Measurements from ENCODE around the gene DOCK9. TPM values are rescaled to one million over a fixed set of nuclear protein-coding genes. Genes with fewer than 3 reads are reported as not detected.

DOCK9 gene
- total RNA-seq, 1 donor from 2014 or later, result 25.5 TPM

DNA sequence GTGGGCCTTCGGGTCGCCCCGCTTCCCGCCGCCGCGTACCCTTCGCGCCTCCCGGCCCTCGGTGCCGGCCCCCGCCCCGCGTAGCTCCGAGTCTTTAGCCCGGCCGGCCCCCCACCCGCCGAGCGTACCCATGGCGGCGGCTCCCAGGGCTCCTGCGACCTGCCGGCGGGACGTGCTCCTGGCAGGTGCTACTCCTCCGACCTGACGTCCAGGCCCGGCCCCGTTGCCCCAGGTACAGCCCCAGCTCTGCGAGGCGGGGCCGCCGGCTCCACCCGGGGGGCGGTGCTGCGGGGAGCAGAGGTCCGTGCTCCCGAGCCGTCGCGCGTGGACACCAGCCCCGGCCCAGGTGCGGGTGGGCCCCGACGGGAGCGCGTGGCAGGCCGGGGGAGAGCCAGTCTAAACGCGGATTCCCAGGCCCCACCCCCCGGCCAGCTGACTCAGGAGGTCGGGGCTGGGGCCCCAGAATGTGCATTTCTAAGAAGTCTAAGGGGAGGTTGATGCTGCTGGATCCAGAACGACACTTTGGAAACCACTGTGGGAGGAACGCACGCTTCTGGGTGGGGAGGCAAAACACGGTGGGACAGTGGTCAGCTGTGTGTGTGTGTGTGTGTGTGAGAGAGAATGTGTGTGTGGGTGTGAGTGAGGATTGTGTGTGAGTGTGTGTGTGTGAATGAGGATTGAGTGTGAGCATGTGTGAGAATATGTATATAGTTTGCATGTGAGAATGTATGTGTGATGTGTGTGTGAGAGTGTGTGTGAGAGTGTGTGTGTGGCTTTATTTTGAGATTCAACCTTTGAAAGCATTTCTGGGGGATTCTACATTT, 225.2 kb downstream of the DOCK9 start, which contains the start of gene SLC15A1:
SLC15A1 (minus strand) TSS at position 206 of the 824 bp plus-strand sequence; CDS start at position 132, 74 bp downstream.
- no peaks in the 10 kb centered on the region for H3K36me3 Mint-ChIP-seq (ENCODE audit: low read depth)
- H3K27ac Mint-ChIP-seq, result no peak within 1 kb of the TSS
- POLR2A ChIA-PET, result no interaction called here
- H3K4me1 Mint-ChIP-seq, result no peaks in the 10 kb centered on the region
- intact Hi-C loops (cut with micrococcal nuclease), result no loop called here
- H3K9me3 Mint-ChIP-seq, result peaks cover 6% of the 10 kb centered on the region
- peaks cover 45% of the 10 kb centered on the region for H3K27me3 Mint-ChIP-seq
- no peak for DNase-seq
- CTCF ChIA-PET, result no interaction called here
- no peak within 1 kb of the TSS for H3K4me3 Mint-ChIP-seq
- no peak for ATAC-seq (ENCODE audit: low read depth)
- TF ChIP-seq, protein P1, sequence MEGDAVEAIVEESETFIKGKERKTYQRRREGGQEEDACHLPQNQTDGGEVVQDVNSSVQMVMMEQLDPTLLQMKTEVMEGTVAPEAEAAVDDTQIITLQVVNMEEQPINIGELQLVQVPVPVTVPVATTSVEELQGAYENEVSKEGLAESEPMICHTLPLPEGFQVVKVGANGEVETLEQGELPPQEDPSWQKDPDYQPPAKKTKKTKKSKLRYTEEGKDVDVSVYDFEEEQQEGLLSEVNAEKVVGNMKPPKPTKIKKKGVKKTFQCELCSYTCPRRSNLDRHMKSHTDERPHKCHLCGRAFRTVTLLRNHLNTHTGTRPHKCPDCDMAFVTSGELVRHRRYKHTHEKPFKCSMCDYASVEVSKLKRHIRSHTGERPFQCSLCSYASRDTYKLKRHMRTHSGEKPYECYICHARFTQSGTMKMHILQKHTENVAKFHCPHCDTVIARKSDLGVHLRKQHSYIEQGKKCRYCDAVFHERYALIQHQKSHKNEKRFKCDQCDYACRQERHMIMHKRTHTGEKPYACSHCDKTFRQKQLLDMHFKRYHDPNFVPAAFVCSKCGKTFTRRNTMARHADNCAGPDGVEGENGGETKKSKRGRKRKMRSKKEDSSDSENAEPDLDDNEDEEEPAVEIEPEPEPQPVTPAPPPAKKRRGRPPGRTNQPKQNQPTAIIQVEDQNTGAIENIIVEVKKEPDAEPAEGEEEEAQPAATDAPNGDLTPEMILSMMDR (IDR thresholded peaks at IDR 0.05), result no peak

DNA sequence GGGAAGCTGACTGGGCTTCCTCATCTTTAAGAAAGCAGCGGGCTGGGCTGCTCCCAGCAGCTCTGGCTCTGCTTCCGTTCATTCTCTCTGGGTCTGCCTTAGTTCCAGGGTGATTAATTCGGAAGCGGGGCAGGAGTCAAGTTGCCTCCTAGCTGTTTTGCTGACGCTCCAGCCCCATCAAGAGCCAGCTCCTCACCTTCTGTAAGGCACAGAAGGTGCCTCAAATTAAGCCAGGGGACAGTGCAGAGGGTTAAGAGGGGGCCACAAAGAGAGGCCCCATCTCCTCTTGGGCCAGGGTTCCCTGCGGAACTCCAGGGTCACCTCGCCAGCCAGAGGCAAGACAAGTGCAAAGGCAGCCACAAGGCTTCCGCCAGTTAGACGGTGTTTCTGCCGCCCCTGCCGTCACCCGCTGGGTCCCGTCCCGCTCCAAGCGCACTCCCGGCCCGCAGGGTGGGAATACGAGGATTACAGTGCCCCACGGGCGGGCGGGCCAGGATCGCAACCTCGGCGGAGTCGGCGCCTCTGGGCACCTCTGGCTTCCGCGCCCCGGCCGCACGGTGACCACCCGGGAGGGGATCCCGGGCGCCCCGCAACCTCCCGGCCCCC, 225.9 kb downstream of the DOCK9 start:
- H3K36me3 Mint-ChIP-seq (ENCODE audit: low read depth), result no peaks in the 10 kb centered on the region
- ChIA-PET POLR2A (no interaction called here), CTCF (no interaction called here)
- H3K9me3 Mint-ChIP-seq, result peaks cover 6% of the 10 kb centered on the region
- no peak overlapping the region for H3K4me3 Mint-ChIP-seq
- intact Hi-C loops (cut with micrococcal nuclease), result no loop called here
- no peak for ATAC-seq (ENCODE audit: low read depth)
- no peak for DNase-seq
- TF ChIP-seq, protein P1 (IDR thresholded peaks at IDR 0.05), result no peak
- H3K4me1 Mint-ChIP-seq, result no peaks in the 10 kb centered on the region
- H3K27me3 Mint-ChIP-seq, result peaks cover 45% of the 10 kb centered on the region
- no peak overlapping the region for H3K27ac Mint-ChIP-seq

DNA sequence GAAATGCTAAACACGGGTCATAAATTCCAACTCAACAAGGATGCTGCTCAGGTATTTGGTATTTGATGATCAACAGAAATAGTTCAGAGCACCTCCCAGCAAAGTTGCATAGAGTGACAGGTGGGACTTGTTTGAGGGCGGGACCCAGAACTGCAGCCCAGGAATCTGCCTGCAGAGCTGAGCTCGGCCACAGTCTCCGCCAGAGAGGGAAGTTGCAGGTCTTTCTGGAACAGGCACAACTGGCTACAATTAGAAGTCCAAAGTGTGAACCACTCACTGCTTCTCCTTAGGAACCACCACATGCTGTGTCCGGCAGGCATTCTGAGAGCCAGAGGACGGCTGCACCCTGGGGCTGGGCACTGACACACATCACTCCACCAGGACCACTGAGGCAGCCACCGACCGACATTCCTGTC, 226.5 kb downstream of the DOCK9 start:
- DNase-seq (no peak), ATAC-seq (ENCODE audit: low read depth) (no peak)
- H3K36me3 Mint-ChIP-seq (ENCODE audit: low read depth), result no peaks in the 10 kb centered on the region
- no peaks in the 10 kb centered on the region for H3K4me1 Mint-ChIP-seq
- TF ChIP-seq, protein P1 (IDR thresholded peaks at IDR 0.05), result no peak
- H3K27me3 Mint-ChIP-seq, result peaks cover 45% of the 10 kb centered on the region
- H3K27ac Mint-ChIP-seq, result no peak overlapping the region
- ChIA-PET POLR2A (no interaction called here), CTCF (no interaction called here)
- intact Hi-C loops (cut with micrococcal nuclease), result no loop called here
- H3K4me3 Mint-ChIP-seq, result no peak overlapping the region
- peaks cover 6% of the 10 kb centered on the region for H3K9me3 Mint-ChIP-seq

DNA sequence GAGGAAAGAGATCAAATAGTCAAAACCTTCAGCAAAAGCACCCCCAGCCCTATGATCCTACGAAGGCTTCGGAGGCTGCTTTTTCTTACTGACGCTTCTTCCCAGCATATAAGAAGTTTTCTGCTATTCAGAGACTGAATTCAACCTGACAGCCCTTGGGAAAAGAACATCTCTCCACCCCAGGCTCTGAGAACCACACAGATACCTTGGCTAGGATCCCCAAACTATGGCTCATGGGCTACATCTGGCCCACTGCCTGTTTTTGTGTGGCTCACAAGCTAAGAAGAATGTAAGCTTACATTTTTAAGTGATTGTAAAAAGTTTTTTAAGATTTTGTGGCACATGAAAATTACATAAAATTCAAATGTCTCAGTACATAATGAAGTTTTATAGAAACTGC, 228.4 kb downstream of the DOCK9 start:
- Mint-ChIP-seq H3K27ac (no peak overlapping the region), H3K4me3 (no peak overlapping the region), H3K27me3 (peaks cover 34% of the 10 kb centered on the region), H3K36me3 (ENCODE audit: low read depth) (no peaks in the 10 kb centered on the region), H3K4me1 (no peaks in the 10 kb centered on the region), H3K9me3 (peaks cover 9% of the 10 kb centered on the region)
- TF ChIP-seq, protein P1 (IDR thresholded peaks at IDR 0.05), result no peak
- ATAC-seq (ENCODE audit: low read depth) (no peak), DNase-seq (no peak)
- intact Hi-C loops (cut with micrococcal nuclease), result no loop called here
- ChIA-PET POLR2A (no interaction called here), CTCF (no interaction called here)

DNA sequence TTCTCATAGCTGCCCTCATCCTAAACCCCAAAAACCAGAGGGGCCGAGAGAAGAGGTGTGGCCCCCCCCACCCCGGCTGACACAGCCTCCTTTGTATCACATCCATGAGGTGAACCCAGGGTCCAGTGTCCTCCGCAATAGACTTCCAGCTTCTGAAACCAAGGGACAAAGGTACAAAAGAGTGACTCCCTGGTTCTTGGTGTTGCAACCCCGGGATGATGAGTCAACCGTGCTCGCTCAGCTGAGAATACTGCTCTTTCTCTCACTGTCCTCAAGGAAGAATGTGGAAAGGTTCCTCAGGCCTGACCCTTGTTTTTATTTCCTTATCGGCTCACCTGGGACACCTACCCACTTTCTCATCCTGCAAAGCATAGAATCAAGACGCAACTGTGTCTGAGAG, 230.9 kb downstream of the DOCK9 start:
- Mint-ChIP-seq H3K4me3 (no peak overlapping the region), H3K9me3 (peaks cover 4% of the 10 kb centered on the region), H3K4me1 (no peaks in the 10 kb centered on the region), H3K36me3 (ENCODE audit: low read depth) (no peaks in the 10 kb centered on the region), H3K27ac (no peak overlapping the region), H3K27me3 (peaks cover 21% of the 10 kb centered on the region)
- POLR2A ChIA-PET, result no interaction called here
- intact Hi-C loops (cut with micrococcal nuclease), result no loop called here
- no peak for ATAC-seq (ENCODE audit: low read depth)
- CTCF ChIA-PET, result no interaction called here
- no peak for DNase-seq
- TF ChIP-seq, protein P1 (IDR thresholded peaks at IDR 0.05), result no peak
